ENCODE results near the gene MICB.
"Not testable (repeated sequence)": the region's sequence is repeated elsewhere in the genome, so short reads cannot be mapped to it uniquely, and the experiment has no call there.

- TF ChIP-seq SP1 (CRISPR knock-in tag; conservative IDR thresholded peaks at IDR 0.05); ETV6 (CRISPR knock-in tag; IDR thresholded peaks at IDR 0.05); CTCF (IDR thresholded peaks at IDR 0.05); ZNF263 (CRISPR knock-in tag; IDR thresholded peaks at IDR 0.05; ENCODE audit: low read depth); MLX (CRISPR knock-in tag; IDR thresholded peaks at IDR 0.05); TP53 (CRISPR knock-in tag; IDR thresholded peaks at IDR 0.05); AR (CRISPR knock-in tag; IDR thresholded peaks at IDR 0.05); TEAD1 (CRISPR knock-in tag; IDR thresholded peaks at IDR 0.05); USF2 (CRISPR knock-in tag; IDR thresholded peaks at IDR 0.05): not testable (repeated sequence)
Observed at GRCh38 chr6:31459864-31460263, 38.1 kb upstream of the MICB start.
